Colon (tissue), 2 donors: ENCODE results near the gene NDUFA6.
"Not testable (repeated sequence)": the region's sequence is repeated elsewhere in the genome, so short reads cannot be mapped to it uniquely, and the experiment has no call there.

ENCODE experiments used
- FAIRE-seq: peaks from 2 replicates; lab custom pipeline; 2012; peaks lifted over from hg19 to GRCh38; lab: Jason Lieb, UNC
- donor health status: control.
- donor health status: control.

Gene NDUFA6

GRCh38 chr22:42112793-42113192, 22.2 kb upstream of the NDUFA6 start:
- FAIRE-seq, result not testable (repeated sequence)

- FAIRE-seq, result no peak
These were observed 21.2 kb upstream of the NDUFA6 start for GRCh38 chr22:42111798-42112197.

- FAIRE-seq, result no peak
These were observed 18.3 kb upstream of the NDUFA6 start for GRCh38 chr22:42108848-42109247.

- not testable (repeated sequence) for FAIRE-seq
These were observed 13.8 kb upstream of the NDUFA6 start for GRCh38 chr22:42104332-42104860.

GRCh38 chr22:42101199-42101598, 10.6 kb upstream of the NDUFA6 start:
- FAIRE-seq, result no peak

GRCh38 chr22:42091455-42091782, 847 bp upstream of the NDUFA6 start:
- FAIRE-seq, result no peak

- no peak for FAIRE-seq
These were observed 4.5 kb downstream of the NDUFA6 start for GRCh38 chr22:42086051-42086450.

- FAIRE-seq, result no peak
These were observed 5.7 kb downstream of the NDUFA6 start for GRCh38 chr22:42084874-42085273.

GRCh38 chr22:42083119-42083518, 7.5 kb downstream of the NDUFA6 start:
- FAIRE-seq, result no peak

GRCh38 chr22:42080287-42080686, 10.3 kb downstream of the NDUFA6 start:
- no peak for FAIRE-seq

- FAIRE-seq, result peak; percentile 87
These were observed 11.0 kb downstream of the NDUFA6 start, which contains the start of gene SMDT1 for GRCh38 chr22:42079319-42080251. TSS of gene SMDT1 (plus strand) at chr22:42079700. CDS start at chr22:42079769, 69 bp downstream.

GRCh38 chr22:42078469-42079318, 11.9 kb downstream of the NDUFA6 start:
- FAIRE-seq, result no peak

GRCh38 chr22:42077486-42078125, 13.0 kb downstream of the NDUFA6 start:
- FAIRE-seq, result no peak

GRCh38 chr22:42076764-42077485, 13.6 kb downstream of the NDUFA6 start:
- FAIRE-seq, result no peak

- FAIRE-seq, result no peak
These were observed 15.5 kb downstream of the NDUFA6 start for GRCh38 chr22:42074846-42075676.

GRCh38 chr22:42074132-42074811, 16.3 kb downstream of the NDUFA6 start, which contains the start of gene PHETA2:
TSS of gene PHETA2 (plus strand) at chr22:42074248. CDS start at chr22:42077294, 3,046 bp downstream.
- FAIRE-seq, result no peak

GRCh38 chr22:42073621-42074041, 16.9 kb downstream of the NDUFA6 start:
- FAIRE-seq, result no peak

- no peak for FAIRE-seq
These were observed 17.8 kb downstream of the NDUFA6 start for GRCh38 chr22:42072606-42073330.

- FAIRE-seq, result not testable (repeated sequence)
These were observed 19.1 kb downstream of the NDUFA6 start for GRCh38 chr22:42071508-42071907.
